Activated CD8-positive, alpha-beta T cell treated with anti-CD3 and anti-CD28 coated beads for 36 hours (primary cell): ENCODE data around the gene ADCY10. TPM values are rescaled to one million over a fixed set of nuclear protein-coding genes. Genes with fewer than 3 reads are reported as not detected.

Source experiments
- ATAC-seq: fragments of 200-7000 bp; cut with Tn5 transposase; one replicate; pipeline ENCODE4 v1.10.0; 2021; ENCODE audit warnings: mild to moderate bottlenecking, moderate library complexity
- CTCF ChIA-PET: fragments of 350-600 bp; sonication (Branson Sonifier 250); formaldehyde crosslinking; loops from one replicate; lab custom pipeline; 2021; ENCODE audit warnings: antibody characterized with exemption; lab: Charles Lee
- POLR2A ChIA-PET: fragments of 350-600 bp; sonication (Branson Sonifier 250); formaldehyde crosslinking; loops from one replicate; lab custom pipeline; 2021; ENCODE audit warnings: antibody characterized with exemption; lab: Charles Lee
- DNase-seq: peaks from one replicate; pipeline ENCODE4 v3.0.0-alpha.2; 2020
- H3K27ac Mint-ChIP-seq: one replicate; pipeline ENCODE4 v1.8.0; 2021; ENCODE audit warnings: mild to moderate bottlenecking, mixed read lengths
- H3K27me3 Mint-ChIP-seq: one replicate; pipeline ENCODE4 v1.8.0; 2021; ENCODE audit warnings: mixed read lengths
- H3K36me3 Mint-ChIP-seq: one replicate; pipeline ENCODE4 v1.8.0; 2021; ENCODE audit warnings: low read depth, mixed read lengths
- H3K4me1 Mint-ChIP-seq: one replicate; pipeline ENCODE4 v1.8.0; 2021; ENCODE audit warnings: low read depth, mixed read lengths
- H3K4me3 Mint-ChIP-seq: one replicate; pipeline ENCODE4 v1.8.0; 2021; ENCODE audit warnings: mild to moderate bottlenecking, moderate library complexity, mixed read lengths
- H3K9me3 Mint-ChIP-seq: one replicate; pipeline ENCODE4 v1.8.0; 2021; ENCODE audit warnings: mixed read lengths
- CTCF ChIP-seq: fragments of 200-600 bp; IDR thresholded peaks from one replicate; pipeline ENCODE4 v1.8.0; 2022; ENCODE audit warnings: antibody characterized with exemption, mild to moderate bottlenecking
- intact Hi-C: fragments of 100-400 bp; cut with micrococcal nuclease; formaldehyde crosslinking; loops from one replicate; pipeline ENCODE4 v1.10.0; 2022
- total RNA-seq, 2 experiments: library from RNA; stranded (reverse); gene quantifications; one replicate each; pipeline ENCODE4 v1.2.3, GENCODE V29; 2021

Gene ADCY10
- total RNA-seq, 2 experiments from 2014 or later, result 0.05 TPM; not detected in 1

GRCh38 chr1:167936930-167937708 is 23.2 kb upstream of the ADCY10 start, which contains the start of gene MPC2:
TSS of gene MPC2 (minus strand) at chr1:167937072. CDS start at chr1:167935841, 1,231 bp downstream.
- Mint-ChIP-seq H3K36me3 (peaks cover 10% of the 10 kb centered on the region), H3K4me1 (peaks cover 29% of the 10 kb centered on the region), H3K27me3 (no peaks in the 10 kb centered on the region), H3K27ac (peak within 1 kb of the TSS; percentile 100), H3K9me3 (no peaks in the 10 kb centered on the region), H3K4me3 (peak within 1 kb of the TSS; percentile 90)
- TF ChIP-seq CTCF, result no peak
- ATAC-seq (peak; percentile 26), DNase-seq (peak; percentile 79)
- ChIA-PET CTCF (interaction anchor here (2.8 kb wide), 1 partner anchor 145 kb away, joined by 10 read pairs; no protein-coding TSS in a partner anchor), POLR2A (interaction anchor here (0.6 to 2.6 kb wide), 15 partner anchors 9 to 306 kb away, joined by 3 to 15 read pairs (median 4); partner anchors contain the start of gene SFT2D2)
- intact Hi-C loops, result loop anchor here (5.0 to 10.0 kb wide), 2 partner anchors 145 to 222 kb away; no protein-coding TSS in a partner anchor

GRCh38 chr1:167936068-167936929 is 22.4 kb upstream of the ADCY10 start, which contains the start of gene DCAF6:
TSS of gene DCAF6 (plus strand) at chr1:167936683. CDS start at chr1:167936912, 229 bp downstream.
- no peaks in the 10 kb centered on the region for H3K9me3 Mint-ChIP-seq
- POLR2A ChIA-PET, result interaction anchor here (0.5 to 2.6 kb wide), 27 partner anchors 9 to 679 kb away, joined by 3 to 15 read pairs (median 3); partner anchors contain the start of genes MPZL1, RCSD1 and SFT2D2
- DNase-seq, result peak; percentile 96
- no peaks in the 10 kb centered on the region for H3K27me3 Mint-ChIP-seq
- peaks cover 28% of the 10 kb centered on the region for H3K4me1 Mint-ChIP-seq
- H3K4me3 Mint-ChIP-seq, result peak within 1 kb of the TSS; percentile 90
- intact Hi-C loops, result loop anchor here (5.0 to 10.0 kb wide), 2 partner anchors 146 to 221 kb away; no protein-coding TSS in a partner anchor
- peak within 1 kb of the TSS; percentile 100 for H3K27ac Mint-ChIP-seq
- TF ChIP-seq CTCF, result no peak
- peaks cover 5% of the 10 kb centered on the region for H3K36me3 Mint-ChIP-seq
- peak; percentile 83 for ATAC-seq
- CTCF ChIA-PET, result interaction anchor here (1.0 to 2.8 kb wide), 7 partner anchors 12 to 407 kb away, joined by 3 to 10 read pairs (median 3); no protein-coding TSS in a partner anchor

- POLR2A ChIA-PET, result interaction anchor here (0.5 to 2.6 kb wide), 21 partner anchors 8 to 678 kb away, joined by 3 to 15 read pairs (median 3); partner anchors contain the start of genes MPZL1, RCSD1 and SFT2D2
- peak overlapping the region; percentile 100 for H3K27ac Mint-ChIP-seq
- H3K36me3 Mint-ChIP-seq, result peaks cover 4% of the 10 kb centered on the region
- DNase-seq, result peak; percentile 65
- intact Hi-C loops, result loop anchor here (5.0 to 10.0 kb wide), 2 partner anchors 147 to 221 kb away; no protein-coding TSS in a partner anchor
- no peaks in the 10 kb centered on the region for H3K27me3 Mint-ChIP-seq
- peaks cover 25% of the 10 kb centered on the region for H3K4me1 Mint-ChIP-seq
- peak; percentile 5 for ATAC-seq
- no peak for TF ChIP-seq CTCF
- peak overlapping the region; percentile 90 for H3K4me3 Mint-ChIP-seq
- H3K9me3 Mint-ChIP-seq, result no peaks in the 10 kb centered on the region
- CTCF ChIA-PET, result interaction anchor here (1.0 to 2.8 kb wide), 9 partner anchors 11 to 408 kb away, joined by 3 to 10 read pairs (median 3); no protein-coding TSS in a partner anchor
Observed at GRCh38 chr1:167935216-167936067, 21.5 kb upstream of the ADCY10 start.
